Adrenal gland (tissue), 12 donors: ENCODE results near the gene NOP9. TPM values are rescaled to one million over a fixed set of nuclear protein-coding genes. Genes with fewer than 3 reads are reported as not detected.

Experiments
- DNase-seq, 7 donors: peaks; one replicate each; pipeline ENCODE4 v3.0.0-alpha.2; 2019 to 2020
- H3K27ac ChIP-seq, 5 donors: fragments of 200-600 bp; sonication (generic) in 4 of 5; 1 replicate in 3 of 5; 2 replicates in 2 of 5; pipeline versions ENCODE4 v1.5.1 to v1.8.0; 2016 to 2020; ENCODE audit warnings: mild to moderate bottlenecking in 1 of 5
- H3K27me3 ChIP-seq: fragments of 200-600 bp; 2 replicates; pipeline ENCODE4 v1.8.0; 2021
- H3K36me3 ChIP-seq, 2 donors: fragments of 200-600 bp; replicated peaks in 1 of 2; 1 replicate in 1 of 2; 2 replicates in 1 of 2; pipeline versions ENCODE4 v1.5.1 to v1.8.0; 2018 to 2022
- H3K4me1 ChIP-seq, 2 donors: fragments of 200-600 bp; replicated peaks in 1 of 2; 1 replicate in 1 of 2; 2 replicates in 1 of 2; pipeline versions ENCODE4 v1.5.1 to v1.8.0; 2018 to 2021
- H3K4me3 ChIP-seq, 4 donors: fragments of 200-600 bp; sonication (generic) in 3 of 4; one replicate each; pipeline ENCODE4 v1.5.1; 2016 to 2018
- H3K9me3 ChIP-seq, 3 donors: fragments of 200-600 bp; sonication (generic) in 1 of 3; replicated peaks in 1 of 3; 1 replicate in 2 of 3; 2 replicates in 1 of 3; pipeline versions ENCODE4 v1.5.1 to v1.8.0; 2016 to 2021
- POLR2A ChIP-seq, 2 donors: fragments of 450-650 bp; IDR thresholded peaks; one replicate each; pipeline ENCODE4 v1.6.1; 2017; ENCODE audit warnings: antibody characterized with exemption in 2 of 2, mild to moderate bottlenecking in 2 of 2, moderate library complexity in 1 of 2
- WGBS, 4 donors: extraction: QIAGEN DNeasy Blood & Tissue Kit in 2 of 4; methylation state at CpG; one replicate each; pipeline versions ENCODE4 v1.1.5 to v1.1.7; 2013 to 2017; 5-methylcytosine and 5-hydroxymethylcytosine counted together
- intact Hi-C, 2 donors: fragments of 100-400 bp; cut with DNase I; formaldehyde crosslinking; loops; one replicate each; pipeline versions ENCODE4 v1.14.1 to v1.15.0; 2022 to 2023
- polyA plus RNA-seq, 3 donors: library from polyadenylated mRNA; stranded (reverse); fragments of 200-250 nt in 2 of 3; fragments of 350-450 nt in 1 of 3; fragmentation: Illumina TruSeq in 1 of 3; extraction: RNeasy Lipid Tissue Mini Kit (QIAGEN cat#74804) in 1 of 3; gene quantifications; one replicate each; pipeline ENCODE4 v1.2.3, GENCODE V29; 2013 to 2014
- total RNA-seq, 9 donors: library from RNA; depleted of rRNA in 4 of 9; stranded (reverse); fragments of >200 nt in 4 of 9; fragments of 120-200 nt in 1 of 9; fragmentation: NEBNext Ultra II Directional in 1 of 9; extraction: Animal tissue kit (Norgen Biotek cat#: 25700) in 1 of 9; gene quantifications; one replicate each; pipeline versions ENCODE4 v1.1.0 to v1.2.4, GENCODE V29; 2013 to 2023
- TF ChIP-seq, protein P1 (sequence below), 6 experiments: fragments of 450-650 bp in 4 of 6; fragments of 200-600 bp in 2 of 6; sonication (generic) in 1 of 6; IDR thresholded peaks; 1 replicate in 5 of 6; 2 replicates in 1 of 6; pipeline versions ENCODE4 v1.5.1 to v1.8.0; 2016 to 2021; ENCODE audit warnings: antibody characterized with exemption in 6 of 6, mild to moderate bottlenecking in 2 of 6, moderate library complexity in 1 of 6
- donor health status: healthy with polysubstance abuse.
- donor health status: Bipolar disorder and iron deficiency.
- donor health status: DM: yes; HTN: yes; CAD: no.
- donor health status: DM: no; HTN: no; CAD: no.
- donor health status: DM: no; HTN: no; CAD: no.
- donor health status: DM: yes; HTN: yes; CAD: no.

The NOP9 gene
- total and polyA plus RNA-seq, 12 donors, result 9.1 to 28.2 (median 18.2) TPM

DNA sequence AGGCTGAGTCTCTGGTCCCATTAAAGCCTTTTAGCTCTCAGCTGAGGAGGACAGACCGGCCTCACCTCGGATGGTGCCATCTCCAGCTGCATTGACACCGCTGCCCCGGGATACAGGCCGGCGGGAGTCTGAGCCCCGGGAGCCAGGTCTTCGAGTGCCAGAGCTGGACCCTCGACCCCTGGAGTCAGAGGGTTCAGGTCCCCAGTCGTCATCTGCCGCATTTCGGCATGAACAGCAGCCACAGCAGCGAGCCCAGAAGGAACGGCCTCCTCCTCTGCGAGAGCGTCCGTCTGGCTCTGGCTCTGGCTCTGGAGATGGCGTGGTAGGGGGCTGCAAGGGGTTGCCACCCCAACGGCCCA is 37.7 kb upstream of the NOP9 start:
- Histone ChIP-seq H3K4me3 (no peak overlapping the region), H3K9me3 (no peaks in the 10 kb centered on the region), H3K27ac (no peak overlapping the region), H3K36me3 (peaks cover 0 to 9% of the 10 kb centered on the region in 2 donors), H3K27me3 (no peaks in the 10 kb centered on the region), H3K4me1 (no peaks in the 10 kb centered on the region)
- WGBS, 4 donors, result 91 to 97% (median 93%) methylated on average over 6 to 19 of the region's 19 CpGs; no CpG with 5 or more reads in 1 of the 4 donors
- DNase-seq, result no peak
- intact Hi-C loops, result no loop called here
- no peak for TF ChIP-seq POLR2A (IDR thresholded peaks at IDR 0.05)
- TF ChIP-seq, protein P1, sequence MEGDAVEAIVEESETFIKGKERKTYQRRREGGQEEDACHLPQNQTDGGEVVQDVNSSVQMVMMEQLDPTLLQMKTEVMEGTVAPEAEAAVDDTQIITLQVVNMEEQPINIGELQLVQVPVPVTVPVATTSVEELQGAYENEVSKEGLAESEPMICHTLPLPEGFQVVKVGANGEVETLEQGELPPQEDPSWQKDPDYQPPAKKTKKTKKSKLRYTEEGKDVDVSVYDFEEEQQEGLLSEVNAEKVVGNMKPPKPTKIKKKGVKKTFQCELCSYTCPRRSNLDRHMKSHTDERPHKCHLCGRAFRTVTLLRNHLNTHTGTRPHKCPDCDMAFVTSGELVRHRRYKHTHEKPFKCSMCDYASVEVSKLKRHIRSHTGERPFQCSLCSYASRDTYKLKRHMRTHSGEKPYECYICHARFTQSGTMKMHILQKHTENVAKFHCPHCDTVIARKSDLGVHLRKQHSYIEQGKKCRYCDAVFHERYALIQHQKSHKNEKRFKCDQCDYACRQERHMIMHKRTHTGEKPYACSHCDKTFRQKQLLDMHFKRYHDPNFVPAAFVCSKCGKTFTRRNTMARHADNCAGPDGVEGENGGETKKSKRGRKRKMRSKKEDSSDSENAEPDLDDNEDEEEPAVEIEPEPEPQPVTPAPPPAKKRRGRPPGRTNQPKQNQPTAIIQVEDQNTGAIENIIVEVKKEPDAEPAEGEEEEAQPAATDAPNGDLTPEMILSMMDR (IDR thresholded peaks at IDR 0.05), result no peak

DNA sequence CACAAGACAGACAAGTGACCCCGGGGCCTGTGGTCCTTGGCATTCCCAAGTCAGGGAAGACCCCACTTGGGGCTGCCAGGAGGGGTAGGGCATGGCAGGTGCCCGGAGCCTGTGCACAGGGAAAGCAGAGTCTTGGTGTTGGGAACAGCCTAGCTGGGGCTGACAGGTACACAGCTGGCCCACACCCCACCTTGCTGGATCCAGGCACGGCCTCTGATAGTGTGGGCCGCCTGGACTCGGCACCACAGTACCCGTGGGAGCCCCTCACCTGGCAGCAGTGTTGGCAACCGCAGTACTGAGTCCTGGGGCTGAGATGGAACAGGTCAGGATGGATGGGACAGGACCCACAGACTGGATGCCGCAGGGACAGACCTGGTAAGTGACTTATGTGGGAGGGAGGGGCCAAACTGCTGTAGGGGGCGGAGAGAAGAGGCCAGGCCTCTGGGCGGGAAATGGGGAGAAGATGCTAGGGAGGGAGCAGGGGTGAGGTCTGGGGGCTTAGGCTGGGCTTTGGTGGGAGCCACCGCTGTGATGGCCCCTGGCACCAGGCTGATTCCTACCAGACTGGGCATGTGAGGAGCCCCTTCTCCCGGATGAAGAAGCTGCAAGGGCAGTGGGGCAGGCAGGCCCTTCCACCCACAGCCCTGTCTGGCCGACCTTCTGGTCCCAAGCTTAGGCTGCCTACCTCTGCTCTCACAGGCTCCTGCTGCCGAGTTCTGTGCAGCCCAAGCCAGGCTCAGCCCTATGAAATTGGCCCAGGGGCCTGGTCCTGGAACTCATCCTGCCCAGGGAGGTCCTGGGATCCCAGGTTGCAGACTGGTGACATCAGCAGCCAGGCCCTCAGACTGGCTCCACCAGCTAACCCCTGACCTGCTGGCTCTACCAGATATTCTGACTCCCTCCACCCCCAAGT is 36.6 kb upstream of the NOP9 start, which contains the start of gene TGM1:
Gene TGM1 (minus strand): TSS at position 357 of the 913 bp plus-strand sequence. CDS start 825 bp downstream, outside the sequence.
- Histone ChIP-seq H3K36me3 (peaks cover 0 to 17% of the 10 kb centered on the region in 2 donors), H3K4me3 (no peak within 1 kb of the TSS), H3K9me3 (no peaks in the 10 kb centered on the region), H3K27me3 (no peaks in the 10 kb centered on the region), H3K27ac (peak within 1 kb of the TSS in 1 of 5 donors; percentile 66), H3K4me1 (no peaks in the 10 kb centered on the region)
- TF ChIP-seq, protein P1 (IDR thresholded peaks at IDR 0.05), result no peak
- TF ChIP-seq POLR2A (IDR thresholded peaks at IDR 0.05), result no peak
- 81 to 87% (median 83%) methylated on average over 7 to 14 of the region's 14 CpGs for WGBS, 4 donors
- intact Hi-C loops, result no loop called here
- no peak for DNase-seq

GRCh38 chr14:24263848-24264247 is 35.8 kb upstream of the NOP9 start:
- Histone ChIP-seq H3K36me3 (peaks cover 0 to 20% of the 10 kb centered on the region in 2 donors), H3K4me3 (no peak overlapping the region), H3K27ac (peak overlapping the region in 1 of 5 donors; percentile 66), H3K4me1 (no peaks in the 10 kb centered on the region), H3K27me3 (no peaks in the 10 kb centered on the region), H3K9me3 (no peaks in the 10 kb centered on the region)
- TF ChIP-seq POLR2A (IDR thresholded peaks at IDR 0.05), result no peak
- TF ChIP-seq, protein P1 (IDR thresholded peaks at IDR 0.05), result no peak
- intact Hi-C loops, result no loop called here
- WGBS, 4 donors, result 77 to 81% (median 81%) methylated on average over 6 of the region's 6 CpGs
- DNase-seq, result no peak

GRCh38 chr14:24264298-24264697 is 35.4 kb upstream of the NOP9 start:
- 70 to 84% (median 80%) methylated on average over 5 to 6 of the region's 6 CpGs for WGBS, 4 donors
- Histone ChIP-seq H3K27me3 (no peaks in the 10 kb centered on the region), H3K36me3 (peaks cover 0 to 20% of the 10 kb centered on the region in 2 donors), H3K4me3 (no peak overlapping the region), H3K9me3 (no peaks in the 10 kb centered on the region), H3K27ac (peak overlapping the region in 1 of 5 donors; percentile 66), H3K4me1 (no peaks in the 10 kb centered on the region)
- intact Hi-C loops, result no loop called here
- DNase-seq, result no peak
- TF ChIP-seq POLR2A (IDR thresholded peaks at IDR 0.05), result no peak
- TF ChIP-seq, protein P1 (IDR thresholded peaks at IDR 0.05), result no peak
